SK-N-SH (cell line): ENCODE measurements around the gene MTERF2. TPM values are rescaled to one million over a fixed set of nuclear protein-coding genes. Genes with fewer than 3 reads are reported as not detected.

ENCODE experiments used
- CTCF ChIA-PET: fragments of 300-600, 350-600 bp; formaldehyde crosslinking; extraction: SDS; loops from one replicate; lab custom pipeline; 2021; lab: Yijun Ruan, JAX
- POLR2A ChIA-PET: fragments of 350-600 bp; sonication (Branson Sonifier 250); formaldehyde crosslinking; extraction: SDS; loops from one replicate; lab custom pipeline; 2020; ENCODE audit warnings: antibody characterized with exemption, inconsistent platforms; lab: Yijun Ruan, JAX
- DNase-seq: peaks from one replicate; pipeline ENCODE4 v3.0.0; 2012
- H2AFZ ChIP-seq: fragments of 200-600 bp; sonication (generic); 2 replicates; pipeline ENCODE4 v1.8.1; 2016; ENCODE audit warnings: antibody characterized with exemption, mild to moderate bottlenecking, low read depth
- H3F3A ChIP-seq: fragments of 200-600 bp; sonication (generic); replicated peaks from 2 replicates; pipeline ENCODE3; 2016; ENCODE audit warnings: antibody characterized with exemption, mild to moderate bottlenecking; ENCODE audit not compliant: insufficient read depth
- H3K27ac ChIP-seq, 2 experiments: fragments of 200-500 bp in 1 of 2; fragments of 200-600 bp in 1 of 2; sonication (Bioruptor generic) in 1 of 2; sonication (generic), shearing (Covaris generic) in 1 of 2; 2 replicates each; pipeline versions ENCODE4 v1.5.1 to v1.6.1; 2014 to 2016; ENCODE audit warnings: low read depth in 2 of 2, inconsistent platforms in 1 of 2, low read length in 1 of 2, mild to moderate bottlenecking in 1 of 2, mixed read lengths in 1 of 2
- H3K27me3 ChIP-seq: fragments of 200-600 bp; sonication (generic), shearing (Covaris generic); 2 replicates; pipeline ENCODE4 v1.6.1; 2016; ENCODE audit warnings: mixed run types; ENCODE audit not compliant: insufficient read depth
- H3K36me3 ChIP-seq, 2 experiments: fragments of 200-500 bp in 1 of 2; fragments of 200-600 bp in 1 of 2; sonication (Bioruptor generic) in 1 of 2; sonication (generic) in 1 of 2; replicated peaks in 1 of 2; 2 replicates each; pipeline versions ENCODE3 to v1.5.1; 2014 to 2016; ENCODE audit warnings: low read length in 1 of 2, mild to moderate bottlenecking in 1 of 2; ENCODE audit not compliant: insufficient read depth in 2 of 2, control insufficient read depth in 1 of 2
- H3K4me1 ChIP-seq, 2 experiments: fragments of 200-500 bp in 1 of 2; fragments of 200-600 bp in 1 of 2; sonication (Bioruptor generic) in 1 of 2; sonication (generic), shearing (Covaris generic) in 1 of 2; 2 replicates each; pipeline versions ENCODE4 v1.5.1 to v1.6.1; 2014 to 2016; ENCODE audit warnings: low read depth in 1 of 2, low read length in 1 of 2, mixed run types in 1 of 2; ENCODE audit not compliant: insufficient read depth in 2 of 2, control insufficient read depth in 1 of 2
- H3K4me2 ChIP-seq: fragments of 200-600 bp; sonication (generic), shearing (Covaris generic); 2 replicates; pipeline ENCODE4 v1.6.1; 2017; ENCODE audit warnings: mixed run types
- H3K4me3 ChIP-seq, 2 experiments: fragments of 200-500 bp in 1 of 2; fragments of 200-600 bp in 1 of 2; sonication (Bioruptor generic) in 1 of 2; sonication (generic), shearing (Covaris generic) in 1 of 2; 2 replicates each; pipeline versions ENCODE4 v1.5.1 to v1.8.1; 2014 to 2016; ENCODE audit warnings: low read depth in 2 of 2, inconsistent platforms in 1 of 2, low read length in 1 of 2, mild to moderate bottlenecking in 1 of 2, mixed read lengths in 1 of 2, moderate library complexity in 1 of 2
- H3K79me2 ChIP-seq: fragments of 200-600 bp; sonication (generic); 2 replicates; pipeline ENCODE4 v1.8.1; 2017; ENCODE audit warnings: mild to moderate bottlenecking; ENCODE audit not compliant: insufficient read depth
- H3K9ac ChIP-seq: fragments of 200-600 bp; sonication (generic); 2 replicates; pipeline ENCODE4 v1.6.1; 2017; ENCODE audit warnings: mixed run types
- H3K9me2 ChIP-seq: fragments of 200-600 bp; sonication (generic); 2 replicates; pipeline ENCODE4 v1.6.1; 2017; ENCODE audit warnings: mixed run types
- H3K9me3 ChIP-seq: fragments of 200-600 bp; sonication (generic); 2 replicates; pipeline ENCODE4 v1.6.1; 2017; ENCODE audit warnings: mixed run types, mild to moderate bottlenecking, moderate library complexity
- H4K20me1 ChIP-seq: fragments of 200-600 bp; sonication (generic); 2 replicates; pipeline ENCODE4 v1.6.1; 2017; ENCODE audit warnings: mild to moderate bottlenecking, mixed run types; ENCODE audit not compliant: insufficient read depth
- CHD2 ChIP-seq: fragments of 150-350 bp; IDR thresholded peaks from 2 replicates; pipeline ENCODE4 v1.6.1; 2018; ENCODE audit warnings: low read length; ENCODE audit not compliant: partially characterized antibody
- CTCF ChIP-seq: fragments of 200-600 bp; sonication (generic); IDR thresholded peaks from 2 replicates; pipeline ENCODE4 v1.6.1; 2017; ENCODE audit warnings: antibody characterized with exemption, mild to moderate bottlenecking, moderate library complexity
- EZH2phosphoT487 ChIP-seq: fragments of 200-600 bp; sonication (generic); IDR thresholded peaks from 2 replicates; pipeline ENCODE4 v1.6.1; 2017; ENCODE audit warnings: low read depth, mixed run types, mild to moderate bottlenecking, antibody characterized with exemption, moderate library complexity, borderline replicate concordance
- FOSL2 ChIP-seq: IDR thresholded peaks from 2 replicates; pipeline ENCODE4 v1.4.0; 2012; ENCODE audit warnings: low read depth, mild to moderate bottlenecking, moderate library complexity, borderline replicate concordance
- FOXJ3 ChIP-seq: sonication (generic); formaldehyde crosslinking; IDR thresholded peaks from 2 replicates; pipeline ENCODE4 v1.5.1; 2020; ENCODE audit warnings: mild to moderate bottlenecking, missing genetic modification reagents
- GABPA ChIP-seq: IDR thresholded peaks from 2 replicates; pipeline ENCODE4 v1.4.0; 2012; ENCODE audit warnings: low read depth, mild to moderate bottlenecking
- JUND ChIP-seq: IDR thresholded peaks from 2 replicates; pipeline ENCODE4 v1.4.0; 2012
- MEF2A ChIP-seq: IDR thresholded peaks from 2 replicates; pipeline ENCODE4 v1.4.0; 2012; ENCODE audit warnings: low read depth, borderline replicate concordance
- MXI1 ChIP-seq: IDR thresholded peaks from 2 replicates; pipeline ENCODE4 v1.6.1; 2012; ENCODE audit warnings: mild to moderate bottlenecking, low read depth, low read length, improper control_type of control experiment
- RAD21 ChIP-seq: IDR thresholded peaks from 2 replicates; pipeline ENCODE4 v1.6.1; 2012; ENCODE audit warnings: mild to moderate bottlenecking, low read length
- SMC3 ChIP-seq: IDR thresholded peaks from 2 replicates; pipeline ENCODE4 v1.6.1; 2012; ENCODE audit warnings: low read depth, low read length, improper control_type of control experiment
- TAF1 ChIP-seq: IDR thresholded peaks from 2 replicates; pipeline ENCODE4 v1.6.1; 2012; ENCODE audit warnings: low read depth, mild to moderate bottlenecking, low read length, moderate library complexity, borderline replicate concordance
- YY1 ChIP-seq: IDR thresholded peaks from 2 replicates; pipeline ENCODE4 v1.4.0; 2012; ENCODE audit warnings: low read depth, mild to moderate bottlenecking
- WGBS: methylation state at CpG from one replicate; pipeline ENCODE4 v1.1.6; 2017; ENCODE audit warnings: low lambda C conversion rate; 5-methylcytosine and 5-hydroxymethylcytosine counted together
- polyA plus RNA-seq, 3 experiments: library from polyadenylated mRNA; depleted of rRNA; stranded (reverse); fragments of >200 nt; gene quantifications; 2 replicates each; pipeline ENCODE4 v1.2.3, GENCODE V29; 2012
- TF ChIP-seq, protein P1 (sequence below): IDR thresholded peaks from 2 replicates; pipeline ENCODE4 v1.6.1; 2012; ENCODE audit warnings: mild to moderate bottlenecking, low read depth, low read length, moderate library complexity
- TF ChIP-seq, protein P2 (sequence below): fragments of 150-350 bp; IDR thresholded peaks from 2 replicates; pipeline ENCODE4 v1.6.1; 2017; ENCODE audit warnings: antibody characterized with exemption, low read length, low read depth, borderline replicate concordance
- TF ChIP-seq, protein P3 (sequence below): IDR thresholded peaks from 2 replicates; pipeline ENCODE4; 2012
- TF ChIP-seq, protein P4 (sequence below): fragments of 150-350 bp; IDR thresholded peaks from 2 replicates; pipeline ENCODE4 v1.6.1; 2016; ENCODE audit warnings: mild to moderate bottlenecking, low read depth, low read length

The MTERF2 gene
- polyA plus RNA-seq, 1 of the 3 experiments (the other 2 are of a cell fraction), result 5.9 TPM

DNA sequence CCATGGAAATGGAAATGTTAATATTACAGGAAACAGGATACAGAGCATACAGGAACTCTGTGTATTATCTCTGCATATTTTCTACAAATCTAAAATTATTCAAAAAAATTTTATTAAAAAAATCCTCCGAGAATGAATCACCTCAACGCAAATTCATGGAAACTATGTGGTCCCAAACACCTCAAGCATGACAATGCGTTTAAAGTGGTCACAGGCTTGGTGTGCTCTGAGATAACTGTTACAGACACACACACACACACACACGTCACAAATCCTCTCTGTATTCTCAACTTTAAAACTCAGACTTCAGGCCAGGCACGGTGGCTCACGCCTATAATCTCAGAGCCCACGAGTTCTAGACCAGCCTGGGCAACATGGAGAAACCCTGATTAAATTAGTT lies 45.3 kb upstream of the MTERF2 start (continued):
- no peak for TF ChIP-seq EZH2phosphoT487
- no peak for TF ChIP-seq TAF1
- TF ChIP-seq YY1, result no peak

GRCh38 chr12:107031061-107031460 lies 44.1 kb upstream of the MTERF2 start:
- Histone ChIP-seq H3K79me2 (peaks cover 13% of the 10 kb centered on the region; the same call in 1 of the 2 replicates), H3K27me3 (no peaks in the 10 kb centered on the region), H3K36me3 (no peaks in the 10 kb centered on the region), H3K9ac (no peak overlapping the region), H2AFZ (no peak overlapping the region), H3K4me3 (no peak overlapping the region), H4K20me1 (peaks cover 16% of the 10 kb centered on the region; the same call in 1 of the 2 replicates), H3K4me1 (peaks cover 0 to 7% of the 10 kb centered on the region in 2 experiments; a peak in 3 of 4 replicates), H3F3A (peaks cover 17% of the 10 kb centered on the region), H3K9me3 (no peaks in the 10 kb centered on the region), H3K9me2 (no peaks in the 10 kb centered on the region), H3K4me2 (no peak overlapping the region), H3K27ac (no peak overlapping the region)
- POLR2A ChIA-PET, result no interaction called here
- WGBS, result 90% methylated on average over 2 of the region's 2 CpGs
- CTCF ChIA-PET, result interaction anchor here (1.0 to 1.3 kb wide), 2 partner anchors 100 to 111 kb away, joined by 3 to 4 read pairs; no protein-coding TSS in a partner anchor
- TF ChIP-seq SMC3 (no peak), FOSL2 (no peak), GABPA (no peak), CTCF (no peak)
- TF ChIP-seq, protein P1, sequence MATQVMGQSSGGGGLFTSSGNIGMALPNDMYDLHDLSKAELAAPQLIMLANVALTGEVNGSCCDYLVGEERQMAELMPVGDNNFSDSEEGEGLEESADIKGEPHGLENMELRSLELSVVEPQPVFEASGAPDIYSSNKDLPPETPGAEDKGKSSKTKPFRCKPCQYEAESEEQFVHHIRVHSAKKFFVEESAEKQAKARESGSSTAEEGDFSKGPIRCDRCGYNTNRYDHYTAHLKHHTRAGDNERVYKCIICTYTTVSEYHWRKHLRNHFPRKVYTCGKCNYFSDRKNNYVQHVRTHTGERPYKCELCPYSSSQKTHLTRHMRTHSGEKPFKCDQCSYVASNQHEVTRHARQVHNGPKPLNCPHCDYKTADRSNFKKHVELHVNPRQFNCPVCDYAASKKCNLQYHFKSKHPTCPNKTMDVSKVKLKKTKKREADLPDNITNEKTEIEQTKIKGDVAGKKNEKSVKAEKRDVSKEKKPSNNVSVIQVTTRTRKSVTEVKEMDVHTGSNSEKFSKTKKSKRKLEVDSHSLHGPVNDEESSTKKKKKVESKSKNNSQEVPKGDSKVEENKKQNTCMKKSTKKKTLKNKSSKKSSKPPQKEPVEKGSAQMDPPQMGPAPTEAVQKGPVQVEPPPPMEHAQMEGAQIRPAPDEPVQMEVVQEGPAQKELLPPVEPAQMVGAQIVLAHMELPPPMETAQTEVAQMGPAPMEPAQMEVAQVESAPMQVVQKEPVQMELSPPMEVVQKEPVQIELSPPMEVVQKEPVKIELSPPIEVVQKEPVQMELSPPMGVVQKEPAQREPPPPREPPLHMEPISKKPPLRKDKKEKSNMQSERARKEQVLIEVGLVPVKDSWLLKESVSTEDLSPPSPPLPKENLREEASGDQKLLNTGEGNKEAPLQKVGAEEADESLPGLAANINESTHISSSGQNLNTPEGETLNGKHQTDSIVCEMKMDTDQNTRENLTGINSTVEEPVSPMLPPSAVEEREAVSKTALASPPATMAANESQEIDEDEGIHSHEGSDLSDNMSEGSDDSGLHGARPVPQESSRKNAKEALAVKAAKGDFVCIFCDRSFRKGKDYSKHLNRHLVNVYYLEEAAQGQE, result no peak
- no peak for DNase-seq

DNA sequence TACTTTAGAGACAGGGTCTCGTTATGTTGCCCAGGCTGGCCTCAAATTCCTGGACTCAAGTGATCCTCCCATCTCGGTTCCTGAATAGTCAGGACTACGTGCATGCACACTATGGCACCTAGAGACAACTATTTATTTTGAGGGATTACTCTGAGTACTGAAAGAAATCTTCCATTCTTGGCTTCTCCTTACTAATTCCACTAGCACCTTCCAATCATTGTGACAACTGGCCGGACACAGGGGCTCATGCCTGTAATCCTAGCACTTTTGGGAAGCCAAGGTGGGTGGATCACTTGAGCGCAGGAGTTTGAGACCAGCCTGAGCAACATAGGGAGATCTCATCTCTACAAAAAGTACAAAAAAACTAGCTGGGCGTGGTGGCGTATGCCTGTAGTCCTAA lies 42.1 kb upstream of the MTERF2 start:
- H3K79me2 ChIP-seq, result peaks cover 23% of the 10 kb centered on the region
- H3F3A ChIP-seq, result peaks cover 17% of the 10 kb centered on the region
- ChIA-PET POLR2A (no interaction called here), CTCF (interaction anchor here (1.0 to 1.2 kb wide), 2 partner anchors 16 to 40 kb away, joined by 3 to 4 read pairs; no protein-coding TSS in a partner anchor)
- H3K4me2 ChIP-seq, result no peak overlapping the region
- no peaks in the 10 kb centered on the region for H3K27me3 ChIP-seq
- no peaks in the 10 kb centered on the region for H3K9me3 ChIP-seq
- WGBS, result 95% methylated on average over 7 of the region's 7 CpGs
- DNase-seq, result no peak
- H3K36me3 ChIP-seq, result no peaks in the 10 kb centered on the region
- H4K20me1 ChIP-seq, result peaks cover 20% of the 10 kb centered on the region; the same call in 1 of the 2 replicates
- H3K4me1 ChIP-seq, result peaks cover 0 to 7% of the 10 kb centered on the region in 2 experiments; a peak in 3 of 4 replicates
- H3K9me2 ChIP-seq, result no peaks in the 10 kb centered on the region
- no peak overlapping the region for H2AFZ ChIP-seq
- no peak overlapping the region for H3K27ac ChIP-seq
- H3K4me3 ChIP-seq, result no peak overlapping the region
- no peak overlapping the region for H3K9ac ChIP-seq
- TF ChIP-seq RAD21 (no peak), CHD2 (no peak), JUND (no peak), FOXJ3 (CRISPR knock-in tag) (no peak), EZH2phosphoT487 (no peak), MEF2A (no peak), MXI1 (no peak)
- TF ChIP-seq, protein P2, sequence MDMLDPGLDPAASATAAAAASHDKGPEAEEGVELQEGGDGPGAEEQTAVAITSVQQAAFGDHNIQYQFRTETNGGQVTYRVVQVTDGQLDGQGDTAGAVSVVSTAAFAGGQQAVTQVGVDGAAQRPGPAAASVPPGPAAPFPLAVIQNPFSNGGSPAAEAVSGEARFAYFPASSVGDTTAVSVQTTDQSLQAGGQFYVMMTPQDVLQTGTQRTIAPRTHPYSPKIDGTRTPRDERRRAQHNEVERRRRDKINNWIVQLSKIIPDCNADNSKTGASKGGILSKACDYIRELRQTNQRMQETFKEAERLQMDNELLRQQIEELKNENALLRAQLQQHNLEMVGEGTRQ, result no peak
- TF ChIP-seq, protein P3, sequence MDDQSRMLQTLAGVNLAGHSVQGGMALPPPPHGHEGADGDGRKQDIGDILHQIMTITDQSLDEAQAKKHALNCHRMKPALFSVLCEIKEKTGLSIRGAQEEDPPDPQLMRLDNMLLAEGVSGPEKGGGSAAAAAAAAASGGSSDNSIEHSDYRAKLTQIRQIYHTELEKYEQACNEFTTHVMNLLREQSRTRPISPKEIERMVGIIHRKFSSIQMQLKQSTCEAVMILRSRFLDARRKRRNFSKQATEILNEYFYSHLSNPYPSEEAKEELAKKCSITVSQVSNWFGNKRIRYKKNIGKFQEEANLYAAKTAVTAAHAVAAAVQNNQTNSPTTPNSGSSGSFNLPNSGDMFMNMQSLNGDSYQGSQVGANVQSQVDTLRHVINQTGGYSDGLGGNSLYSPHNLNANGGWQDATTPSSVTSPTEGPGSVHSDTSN, result no peak
- TF ChIP-seq, protein P4, sequence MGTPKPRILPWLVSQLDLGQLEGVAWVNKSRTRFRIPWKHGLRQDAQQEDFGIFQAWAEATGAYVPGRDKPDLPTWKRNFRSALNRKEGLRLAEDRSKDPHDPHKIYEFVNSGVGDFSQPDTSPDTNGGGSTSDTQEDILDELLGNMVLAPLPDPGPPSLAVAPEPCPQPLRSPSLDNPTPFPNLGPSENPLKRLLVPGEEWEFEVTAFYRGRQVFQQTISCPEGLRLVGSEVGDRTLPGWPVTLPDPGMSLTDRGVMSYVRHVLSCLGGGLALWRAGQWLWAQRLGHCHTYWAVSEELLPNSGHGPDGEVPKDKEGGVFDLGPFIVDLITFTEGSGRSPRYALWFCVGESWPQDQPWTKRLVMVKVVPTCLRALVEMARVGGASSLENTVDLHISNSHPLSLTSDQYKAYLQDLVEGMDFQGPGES, result no peak
